Right lobe of liver (tissue), 6 donors: ENCODE measurements around the gene RDH13. TPM values are rescaled to one million over a fixed set of nuclear protein-coding genes. Genes with fewer than 3 reads are reported as not detected.
"Not testable (repeated sequence)": the region's sequence is repeated elsewhere in the genome, so short reads cannot be mapped to it uniquely, and the experiment has no call there.

ENCODE experiments used
- ATAC-seq, 4 donors: fragments of 200-7000 bp; cut with Tn5 transposase; one replicate each; pipeline ENCODE4 v1.9.1; 2020; ENCODE audit warnings: mild to moderate bottlenecking in 4 of 4, moderate library complexity in 4 of 4
- DNase-seq, 3 donors: peaks; one replicate each; pipeline ENCODE4 v3.0.0-alpha.2; 2020
- H3K27ac ChIP-seq, 3 donors: fragments of 200-600 bp; one replicate each; pipeline ENCODE4 v1.8.0; 2022
- H3K27me3 ChIP-seq, 2 donors: fragments of 200-600 bp; one replicate each; pipeline ENCODE4 v1.8.0; 2022
- H3K36me3 ChIP-seq, 4 donors: fragments of 200-600 bp; sonication (generic) in 1 of 4; one replicate each; pipeline versions ENCODE4 v1.5.1 to v1.8.0; 2017 to 2022; ENCODE audit warnings: control low read depth in 1 of 4
- H3K4me1 ChIP-seq, 4 donors: fragments of 200-600 bp; sonication (generic) in 1 of 4; one replicate each; pipeline versions ENCODE4 v1.5.1 to v1.8.0; 2017 to 2022; ENCODE audit warnings: control low read depth in 1 of 4
- H3K4me3 ChIP-seq, 3 donors: fragments of 200-600 bp; one replicate each; pipeline ENCODE4 v1.8.0; 2022
- H3K9me3 ChIP-seq, 4 donors: fragments of 200-600 bp; sonication (generic) in 1 of 4; one replicate each; pipeline versions ENCODE4 v1.5.1 to v1.8.0; 2017 to 2022; ENCODE audit warnings: control low read depth in 1 of 4
- CTCF ChIP-seq, 4 donors: fragments of 200-600 bp in 3 of 4; fragments of 450-650 bp in 1 of 4; IDR thresholded peaks; one replicate each; pipeline versions ENCODE4 v1.5.1 to v1.8.0; 2016 to 2022; ENCODE audit warnings: antibody characterized with exemption in 4 of 4, mild to moderate bottlenecking in 2 of 4
- POLR2A ChIP-seq: fragments of 450-650 bp; IDR thresholded peaks from one replicate; pipeline ENCODE4 v1.6.1; 2017; ENCODE audit warnings: antibody characterized with exemption, mild to moderate bottlenecking
- WGBS: methylation state at CpG from one replicate; pipeline ENCODE4 v1.1.6; 2018; ENCODE audit warnings: low coverage, low lambda C conversion rate; ENCODE audit not compliant: insufficient coverage; ENCODE audit errors: missing lambda C conversion rate; 5-methylcytosine and 5-hydroxymethylcytosine counted together
- intact Hi-C, 2 donors: fragments of 100-400 bp; cut with DNase I; formaldehyde crosslinking; loops; one replicate each; pipeline versions ENCODE4 v1.11.2 to v1.14.1; 2022
- total RNA-seq, 6 experiments: library from RNA; depleted of rRNA in 2 of 6; stranded (reverse); fragments of >200 nt in 2 of 6; fragmentation: NEBNext Ultra II Directional in 3 of 6; extraction: Animal tissue kit (Norgen Biotek cat#: 25700) in 3 of 6; gene quantifications; one replicate each; pipeline versions ENCODE4 v1.1.0 to v1.2.4, GENCODE V29; 2016 to 2023
- donor health status: DM: no; HTN: yes; CAD: no.
- donor health status: DM: no; HTN: no; CAD: no.
- donor health status: DM: no; HTN: no; CAD: no.
- donor health status: DM: no; HTN: yes; CAD: no.
- donor health status: DM: no; HTN: yes; CAD: no.

Gene RDH13
- total RNA-seq, 6 experiments from 2014 or later: 7.7 to 16.8 (median 12.1) TPM

- 92% methylated on average over 10 of the region's 13 CpGs for WGBS
- no peak for ATAC-seq
- H3K27ac ChIP-seq: no peak overlapping the region
- no peaks in the 10 kb centered on the region for H3K36me3 ChIP-seq
- no peak overlapping the region for H3K4me3 ChIP-seq
- no peak for TF ChIP-seq CTCF (IDR thresholded peaks at IDR 0.05)
- TF ChIP-seq POLR2A: no peak
- H3K9me3 ChIP-seq: no peaks in the 10 kb centered on the region
- no peak for DNase-seq
- H3K4me1 ChIP-seq: no peaks in the 10 kb centered on the region
- no peaks in the 10 kb centered on the region for H3K27me3 ChIP-seq
- intact Hi-C loops: no loop called here
Observed at GRCh38 chr19:55034751-55035150, 28.2 kb downstream of the RDH13 start.

GRCh38 chr19:55032976-55033643 lies 29.8 kb downstream of the RDH13 start:
- H3K4me3 ChIP-seq, H3K27me3 ChIP-seq, intact Hi-C loops, DNase-seq, H3K27ac ChIP-seq, H3K4me1 ChIP-seq, H3K9me3 ChIP-seq, ATAC-seq, H3K36me3 ChIP-seq: not testable (repeated sequence)
- WGBS: 92% methylated on average over 66 of the region's 70 CpGs

- WGBS: 72% methylated on average over 9 of the region's 22 CpGs
- no peak overlapping the region for H3K27ac ChIP-seq
- peak in 1 of 4 donors; percentile 45 for ATAC-seq
Observed at GRCh38 chr19:55032170-55032800, 30.7 kb downstream of the RDH13 start.

GRCh38 chr19:55031178-55031577 lies 31.8 kb downstream of the RDH13 start:
- no peak for DNase-seq
- no peaks in the 10 kb centered on the region for H3K4me1 ChIP-seq
- H3K27me3 ChIP-seq: no peaks in the 10 kb centered on the region
- H3K4me3 ChIP-seq: no peak overlapping the region
- H3K27ac ChIP-seq: no peak overlapping the region
- no peaks in the 10 kb centered on the region for H3K9me3 ChIP-seq
- no peak for ATAC-seq
- intact Hi-C loops: no loop called here
- TF ChIP-seq POLR2A (no peak), CTCF (IDR thresholded peaks at IDR 0.05) (no peak)
- WGBS: 74% methylated on average over 6 of the region's 7 CpGs
- no peaks in the 10 kb centered on the region for H3K36me3 ChIP-seq

More at GRCh38 chr19:55032170-55032800, 30.7 kb downstream of the RDH13 start:
- TF ChIP-seq CTCF (IDR thresholded peaks at IDR 0.05) (no peak), POLR2A (no peak)
- H3K9me3 ChIP-seq: no peaks in the 10 kb centered on the region
- H3K4me3 ChIP-seq: no peak overlapping the region
- no peaks in the 10 kb centered on the region for H3K27me3 ChIP-seq
- no peaks in the 10 kb centered on the region for H3K36me3 ChIP-seq
- no peaks in the 10 kb centered on the region for H3K4me1 ChIP-seq
- DNase-seq: no peak
- intact Hi-C loops: no loop called here

- ATAC-seq (no peak), DNase-seq (no peak)
- H3K4me3 ChIP-seq: no peak overlapping the region
- no peak overlapping the region for H3K27ac ChIP-seq
- no peaks in the 10 kb centered on the region for H3K27me3 ChIP-seq
- TF ChIP-seq CTCF (IDR thresholded peaks at IDR 0.05) (no peak), POLR2A (no peak)
- H3K36me3 ChIP-seq: no peaks in the 10 kb centered on the region
- intact Hi-C loops: no loop called here
- H3K9me3 ChIP-seq: no peaks in the 10 kb centered on the region
- WGBS: 100% methylated on average over 1 of the region's 7 CpGs
- H3K4me1 ChIP-seq: no peaks in the 10 kb centered on the region
Observed at GRCh38 chr19:55028757-55029156, 34.2 kb downstream of the RDH13 start.
